ENCODE data around the gene MED28. TPM values are rescaled to one million over a fixed set of nuclear protein-coding genes. Genes with fewer than 3 reads are reported as not detected.

Gene MED28
- total RNA-seq, 1 experiment from 2014 or later, result 43.1 TPM

- intact Hi-C loops (cut with micrococcal nuclease; ENCODE audit: unreplicated experiment), result no loop called here
- Histone ChIP-seq H3K9me3 (ENCODE audit: insufficient read depth, low read depth) (no peaks in the 10 kb centered on the region), H3K4me3 (no peak overlapping the region), H3K79me2 (ENCODE audit: low read depth) (no peaks in the 10 kb centered on the region), H4K20me1 (ENCODE audit: insufficient read depth) (no peaks in the 10 kb centered on the region), H3K36me3 (ENCODE audit: low read depth) (no peaks in the 10 kb centered on the region), H2AFZ (no peak overlapping the region), H3K27me3 (ENCODE audit: insufficient read depth, low read depth) (no peaks in the 10 kb centered on the region), H3K27ac (no peak overlapping the region), H3K4me2 (no peak overlapping the region), H3F3A (ENCODE audit: insufficient read depth, low read depth) (no peaks in the 10 kb centered on the region), H3K9me2 (ENCODE audit: insufficient read depth) (no peaks in the 10 kb centered on the region), H3K4me1 (replicated peaks; ENCODE audit: insufficient read depth) (no peaks in the 10 kb centered on the region)
- TF ChIP-seq CTCF (conservative IDR thresholded peaks at IDR 0.05) (no peak), EZH2 (IDR thresholded peaks at IDR 0.05; ENCODE audit: low read depth) (no peak)
- POLR2A ChIA-PET (ENCODE audit: unreplicated experiment), result no interaction called here
- no TSS peak for BruUV-seq (replicated peaks)
- DNase-seq, result no peak
- CTCF ChIA-PET, result no interaction called here
Measured at GRCh38 chr4:17667653-17668201, 53.3 kb downstream of the MED28 start.

GRCh38 chr4:17670423-17670822 is 56.0 kb downstream of the MED28 start:
- intact Hi-C loops (cut with micrococcal nuclease; ENCODE audit: unreplicated experiment), result no loop called here
- Histone ChIP-seq H3K27me3 (ENCODE audit: insufficient read depth, low read depth) (no peaks in the 10 kb centered on the region), H3K27ac (no peak overlapping the region), H3K4me3 (no peak overlapping the region), H3K9me3 (ENCODE audit: insufficient read depth, low read depth) (no peaks in the 10 kb centered on the region), H3K4me1 (replicated peaks; ENCODE audit: insufficient read depth) (no peaks in the 10 kb centered on the region), H3K36me3 (ENCODE audit: low read depth) (no peaks in the 10 kb centered on the region), H4K20me1 (ENCODE audit: insufficient read depth) (no peaks in the 10 kb centered on the region), H3K4me2 (no peak overlapping the region), H3K79me2 (ENCODE audit: low read depth) (no peaks in the 10 kb centered on the region), H3F3A (ENCODE audit: insufficient read depth, low read depth) (no peaks in the 10 kb centered on the region), H3K9me2 (ENCODE audit: insufficient read depth) (no peaks in the 10 kb centered on the region), H2AFZ (no peak overlapping the region)
- CTCF ChIA-PET, result no interaction called here
- no peak for DNase-seq
- TF ChIP-seq CTCF (conservative IDR thresholded peaks at IDR 0.05), result no peak
- TF ChIP-seq EZH2 (IDR thresholded peaks at IDR 0.05; ENCODE audit: low read depth), result no peak
- no TSS peak for BruUV-seq (replicated peaks)
- POLR2A ChIA-PET (ENCODE audit: unreplicated experiment), result no interaction called here

- Histone ChIP-seq H3K79me2 (ENCODE audit: low read depth) (no peaks in the 10 kb centered on the region), H2AFZ (no peak overlapping the region), H3K27ac (no peak overlapping the region), H3K9me3 (ENCODE audit: insufficient read depth, low read depth) (no peaks in the 10 kb centered on the region), H3K9me2 (ENCODE audit: insufficient read depth) (no peaks in the 10 kb centered on the region), H3K4me3 (no peak overlapping the region), H3F3A (ENCODE audit: insufficient read depth, low read depth) (no peaks in the 10 kb centered on the region), H3K36me3 (ENCODE audit: low read depth) (no peaks in the 10 kb centered on the region), H4K20me1 (ENCODE audit: insufficient read depth) (no peaks in the 10 kb centered on the region), H3K4me1 (replicated peaks; ENCODE audit: insufficient read depth) (no peaks in the 10 kb centered on the region), H3K4me2 (no peak overlapping the region), H3K27me3 (ENCODE audit: insufficient read depth, low read depth) (no peaks in the 10 kb centered on the region)
- ChIA-PET POLR2A (ENCODE audit: unreplicated experiment) (no interaction called here), CTCF (no interaction called here)
- TF ChIP-seq EZH2 (IDR thresholded peaks at IDR 0.05; ENCODE audit: low read depth), result no peak
- TF ChIP-seq CTCF (conservative IDR thresholded peaks at IDR 0.05), result no peak
- DNase-seq, result no peak
- intact Hi-C loops (cut with micrococcal nuclease; ENCODE audit: unreplicated experiment), result no loop called here
- no TSS peak for BruUV-seq (replicated peaks)
Measured at GRCh38 chr4:17680559-17681280, 66.3 kb downstream of the MED28 start.

Measured in PC-9 (cell line).